HG03159 (cell line): ENCODE results near the gene TRPV2.

Source experiments
- ATAC-seq: cut with Tn5 transposase; IDR thresholded peaks from one replicate; pipeline ENCODE4 v1.9.1; 2021; ENCODE audit warnings: mild to moderate bottlenecking, moderate library complexity; ENCODE audit not compliant: unreplicated experiment

The TRPV2 gene

DNA sequence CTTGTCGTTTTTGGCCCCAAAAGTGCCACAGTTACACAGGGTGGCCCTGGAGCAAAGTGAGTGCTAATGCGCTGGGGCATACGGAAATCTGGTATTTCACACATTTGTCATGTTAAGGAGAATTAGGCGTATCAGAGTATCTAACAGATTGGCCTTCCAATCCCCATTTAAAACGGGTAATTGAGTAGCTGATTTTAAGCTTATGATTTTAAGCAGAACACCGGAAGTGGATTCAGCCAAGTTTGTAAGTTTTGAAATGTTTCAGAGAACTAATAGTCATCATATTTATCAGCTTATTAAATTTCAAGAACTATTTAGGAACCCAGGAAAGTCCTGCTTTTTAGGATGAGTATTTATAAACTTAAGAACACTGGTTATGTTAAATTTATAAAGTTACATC, 57.2 kb downstream of the TRPV2 start:
- ATAC-seq: no peak

DNA sequence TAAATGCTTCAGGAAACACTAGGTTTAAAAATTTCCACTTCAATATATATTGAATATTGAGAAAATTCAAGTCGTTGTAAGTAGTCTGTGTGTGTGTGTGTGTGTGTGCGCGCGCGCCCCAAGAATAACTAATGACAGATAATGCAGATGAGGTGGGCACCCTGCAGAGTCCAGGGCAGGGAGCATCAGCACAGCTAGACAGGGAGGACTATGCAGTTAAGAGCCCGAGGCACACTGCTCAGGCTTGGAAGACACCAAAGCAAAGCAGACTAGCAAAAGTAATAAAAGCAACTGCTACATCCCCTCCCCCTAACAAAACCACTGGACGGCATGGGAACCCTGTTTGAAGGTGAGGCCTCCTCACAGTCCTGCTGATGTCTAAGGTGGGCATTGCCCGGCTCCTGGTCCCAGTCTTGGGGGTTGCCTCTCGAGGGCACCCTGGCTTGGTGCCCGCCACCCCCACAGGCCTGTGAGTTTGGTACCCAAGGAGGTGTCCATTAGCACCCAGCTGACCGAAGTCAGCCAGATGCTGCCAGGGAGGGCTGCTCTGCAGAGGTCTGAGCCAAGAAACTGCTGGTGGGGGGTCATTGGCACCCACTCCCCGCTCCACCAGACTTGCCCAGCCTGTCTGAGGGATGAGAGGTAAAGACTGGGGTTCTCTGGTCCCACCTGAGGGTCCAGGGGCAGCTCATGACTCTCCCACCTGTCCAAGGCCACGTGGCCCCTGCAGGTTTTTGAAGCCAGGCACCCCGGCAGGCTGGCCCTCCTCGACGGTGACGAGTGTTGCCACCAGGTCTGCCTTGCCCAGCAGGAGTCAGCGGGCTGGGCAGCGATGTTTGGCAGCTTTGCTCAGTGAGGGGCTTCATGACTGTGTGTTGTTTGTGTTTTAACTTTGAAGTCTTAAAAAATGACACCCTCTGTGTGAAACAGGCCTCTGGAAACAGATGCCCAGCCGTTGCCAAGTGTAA, 58.0 kb downstream of the TRPV2 start:
- ATAC-seq: no peak

DNA sequence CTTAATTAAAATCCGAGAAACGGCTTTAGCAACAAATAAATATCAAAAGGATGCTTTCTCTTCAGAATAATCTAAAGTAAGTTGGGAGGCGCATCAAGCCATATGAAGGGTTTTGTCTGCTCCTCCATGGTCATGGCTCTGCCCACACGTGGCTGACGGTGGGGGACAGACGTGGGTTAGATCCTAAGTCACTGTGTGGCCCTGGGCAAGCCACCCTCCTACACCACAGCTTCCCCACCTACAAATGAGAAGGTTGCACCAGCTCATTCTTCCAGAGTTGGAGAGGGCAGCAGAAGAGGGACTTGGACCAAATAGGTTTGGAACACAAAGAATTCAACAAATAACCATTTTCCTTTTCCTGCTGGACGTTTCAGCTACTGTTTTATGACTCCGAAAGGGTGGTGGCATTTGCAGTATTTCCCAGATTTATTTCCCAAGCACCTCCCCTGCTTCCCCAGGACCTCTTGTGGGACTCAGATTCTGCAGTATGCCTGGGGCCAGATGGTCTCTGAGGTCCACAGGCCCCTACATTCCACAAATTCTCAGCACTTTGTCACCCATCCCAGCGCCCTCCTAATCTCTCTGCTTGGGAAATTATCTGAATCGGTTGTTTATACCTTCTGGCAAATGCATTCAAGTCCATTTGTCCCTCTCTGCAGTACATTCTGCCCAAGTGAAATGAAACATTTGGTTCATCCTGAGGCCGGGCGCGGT, 58.8 kb downstream of the TRPV2 start:
- ATAC-seq: no peak

DNA sequence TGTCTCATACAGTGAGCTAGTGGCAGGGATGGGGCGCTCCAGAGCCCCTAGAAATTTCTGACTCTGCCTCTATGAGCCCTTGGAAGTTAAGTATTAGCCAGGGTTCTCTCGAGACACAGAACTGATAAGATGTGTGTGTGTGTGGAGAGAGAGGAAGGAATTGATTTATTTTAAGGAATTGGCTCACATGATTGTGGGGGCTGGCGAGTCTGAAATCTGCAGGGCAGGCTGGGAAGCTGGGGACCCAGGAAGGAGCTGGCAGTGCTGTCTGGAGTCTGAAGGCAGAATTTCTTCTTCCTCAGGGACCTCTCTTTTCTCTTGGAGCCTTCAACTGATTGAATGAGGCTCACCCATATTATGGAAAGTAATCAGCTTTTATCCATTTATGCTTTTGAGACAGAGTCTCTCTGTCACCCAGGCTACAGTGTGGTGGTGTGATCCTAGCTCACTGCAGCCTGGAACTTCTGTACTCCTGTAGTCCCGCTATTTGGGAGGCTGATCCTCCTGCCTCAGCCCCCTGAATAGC, 59.9 kb downstream of the TRPV2 start:
- no peak for ATAC-seq

- no peak for ATAC-seq
These were observed 61.9 kb downstream of the TRPV2 start for GRCh38 chr17:16477255-16477654.

- ATAC-seq: no peak
These were observed 62.3 kb downstream of the TRPV2 start for GRCh38 chr17:16477666-16478065.

GRCh38 chr17:16478649-16479048, 63.3 kb downstream of the TRPV2 start:
- no peak for ATAC-seq

DNA sequence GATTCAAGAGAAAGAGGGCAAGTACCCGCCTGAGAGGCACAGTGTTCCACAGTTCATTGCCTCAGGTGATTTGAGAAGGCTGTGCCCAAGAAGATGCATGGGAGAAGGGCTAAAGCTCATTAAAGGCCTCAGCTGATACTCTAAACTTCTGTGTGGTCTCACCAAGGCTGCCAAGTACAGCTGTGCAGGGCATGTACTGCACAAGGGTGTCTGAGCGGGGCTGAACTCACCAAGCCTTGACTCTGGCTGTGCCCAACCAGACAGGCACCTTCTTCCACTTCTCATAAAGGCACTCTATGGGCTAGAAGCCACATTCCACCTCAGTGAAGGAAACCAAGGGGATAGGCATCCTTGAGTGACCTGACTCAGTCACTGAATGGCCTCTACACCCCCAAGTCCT, 63.9 kb downstream of the TRPV2 start:
- no peak for ATAC-seq

- ATAC-seq: no peak
These were observed 65.6 kb downstream of the TRPV2 start for GRCh38 chr17:16480995-16481394.

- ATAC-seq: no peak
These were observed 66.9 kb downstream of the TRPV2 start for GRCh38 chr17:16482253-16482652.

DNA sequence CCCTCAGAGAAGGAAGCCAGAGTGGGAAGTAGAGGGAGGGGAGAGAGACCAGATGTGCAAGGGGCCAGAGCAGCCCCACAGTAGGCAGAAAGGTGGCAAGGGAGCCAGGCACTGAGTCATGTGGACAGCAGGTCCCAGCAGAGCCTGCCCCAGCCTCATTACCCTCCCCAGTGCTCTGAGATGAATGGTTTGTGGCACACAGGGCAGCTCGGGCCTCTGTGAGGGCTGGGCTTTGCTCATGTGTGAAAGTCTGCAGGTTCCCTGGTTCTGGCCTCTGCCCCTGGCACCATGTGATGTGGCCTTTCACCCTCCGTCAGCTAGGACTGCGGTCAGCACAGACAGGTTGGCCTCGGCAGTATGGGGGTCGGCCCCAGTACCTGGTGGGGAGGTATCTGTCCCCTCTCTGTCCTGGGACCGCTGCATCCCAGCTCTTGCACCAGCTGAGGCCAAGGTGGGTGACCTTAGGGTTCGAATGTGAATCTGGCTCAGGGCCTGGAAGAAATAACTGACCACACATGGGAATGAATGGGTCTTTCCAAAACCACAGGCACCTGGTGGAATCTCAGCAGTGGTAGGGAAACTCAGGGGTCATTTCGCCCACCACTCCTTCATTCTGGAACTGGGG, 67.8 kb downstream of the TRPV2 start:
- ATAC-seq: no peak

DNA sequence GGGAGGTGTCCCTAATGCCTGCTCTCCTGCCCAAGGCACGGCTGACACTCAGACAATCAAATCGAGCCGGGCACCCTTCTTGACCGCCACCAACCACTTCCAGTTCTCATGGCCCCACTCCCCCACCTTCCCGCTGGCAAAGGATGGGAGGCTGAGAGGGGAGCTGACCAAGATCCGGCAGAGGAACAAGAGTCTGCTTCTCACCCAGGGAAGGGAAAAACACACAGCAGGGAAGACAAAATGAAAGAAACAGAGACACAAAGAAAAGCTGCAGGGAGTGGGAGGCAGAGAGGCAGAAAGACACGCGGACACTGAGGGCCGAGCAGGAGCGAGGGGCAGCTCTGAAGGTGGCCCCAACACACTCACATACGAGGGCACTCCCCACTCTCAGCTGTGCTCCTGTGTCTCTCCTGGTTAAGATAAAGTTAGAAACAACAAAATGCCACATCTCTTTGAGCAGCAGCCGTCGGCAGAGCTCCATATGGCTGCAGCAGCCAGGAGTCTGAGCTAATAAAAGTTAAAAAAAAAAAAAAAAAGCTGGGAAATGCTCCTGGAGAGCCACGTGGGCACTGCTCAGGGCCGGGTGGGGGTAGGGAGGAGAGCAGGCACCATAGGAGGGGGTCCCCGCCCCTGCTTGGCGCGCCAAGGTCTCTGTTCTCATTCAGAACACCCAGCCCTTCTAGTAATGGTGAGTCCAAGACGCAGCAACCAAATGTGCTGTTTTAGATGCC, 69.2 kb downstream of the TRPV2 start:
- ATAC-seq: no peak
